NCI-H2171 (cell line): Measurements from ENCODE around the gene LRIG1.

ENCODE experiments used
- DNase-seq: peaks from one replicate; lab custom pipeline; 2025; lab: John Stamatoyannopoulos, UW

Gene LRIG1

GRCh38 chr3:66353039-66353438 lies 147.8 kb downstream of the LRIG1 start:
- DNase-seq, result no peak

- DNase-seq, result no peak
Measured at GRCh38 chr3:66350601-66351000, 150.2 kb downstream of the LRIG1 start.

- DNase-seq, result no peak
Measured at GRCh38 chr3:66348704-66349103, 152.1 kb downstream of the LRIG1 start.

- no peak for DNase-seq
Measured at GRCh38 chr3:66344848-66345578, 155.8 kb downstream of the LRIG1 start.

GRCh38 chr3:66344391-66344811 lies 156.4 kb downstream of the LRIG1 start:
- no peak for DNase-seq

GRCh38 chr3:66342717-66343356 lies 158.0 kb downstream of the LRIG1 start:
- no peak for DNase-seq

- DNase-seq, result no peak
Measured at GRCh38 chr3:66338927-66339326, 161.9 kb downstream of the LRIG1 start.

- DNase-seq, result no peak
Measured at GRCh38 chr3:66336333-66336766, 164.5 kb downstream of the LRIG1 start.

GRCh38 chr3:66335671-66336070 lies 165.2 kb downstream of the LRIG1 start:
- no peak for DNase-seq
